Liver (tissue), 3 donors: ENCODE results near the gene MEGF11.

Source experiments
- EGR1 ChIP-seq, 2 donors: IDR thresholded peaks; 2 replicates each; pipeline ENCODE4 v1.6.1; 2016 to 2018; ENCODE audit warnings: antibody characterized with exemption in 2 of 2, low read depth in 2 of 2
- GABPA ChIP-seq, 2 donors: IDR thresholded peaks in 1 of 2; conservative IDR thresholded peaks in 1 of 2; 2 replicates each; pipeline ENCODE4 v1.6.1; 2016; ENCODE audit warnings: antibody characterized with exemption in 2 of 2, mild to moderate bottlenecking in 1 of 2, moderate library complexity in 1 of 2
- RAD21 ChIP-seq, 2 donors: IDR thresholded peaks; 2 replicates each; pipeline ENCODE4 v1.6.1; 2016; ENCODE audit warnings: antibody characterized with exemption in 2 of 2, mild to moderate bottlenecking in 2 of 2
- SP1 ChIP-seq: IDR thresholded peaks from 2 replicates; pipeline ENCODE4 v1.6.1; 2018; ENCODE audit warnings: antibody characterized with exemption, mild to moderate bottlenecking
- TAF1 ChIP-seq: conservative IDR thresholded peaks from 2 replicates; pipeline ENCODE4 v1.6.1; 2016; ENCODE audit warnings: antibody characterized with exemption, mild to moderate bottlenecking
- YY1 ChIP-seq: IDR thresholded peaks from 2 replicates; pipeline ENCODE4 v1.6.1; 2016; ENCODE audit warnings: antibody characterized with exemption, mild to moderate bottlenecking
- TF ChIP-seq, protein P1 (sequence below): fragments of 150-350 bp; IDR thresholded peaks from 2 replicates; pipeline ENCODE4 v1.5.1; 2017; ENCODE audit warnings: improper control_type of control experiment, low read depth, low read length; ENCODE audit not compliant: missing input control
- TF ChIP-seq, protein P2 (sequence below): IDR thresholded peaks from 2 replicates; pipeline ENCODE4 v1.6.1; 2016; ENCODE audit warnings: antibody characterized with exemption
- TF ChIP-seq, protein P3 (sequence below): IDR thresholded peaks from 2 replicates; pipeline ENCODE4 v1.6.1; 2016; ENCODE audit warnings: antibody characterized with exemption
- TF ChIP-seq, protein P4 (sequence below): IDR thresholded peaks from 2 replicates; pipeline ENCODE4 v1.6.1; 2016; ENCODE audit warnings: antibody characterized with exemption
- TF ChIP-seq, protein P5 (sequence below): IDR thresholded peaks from 2 replicates; pipeline ENCODE4 v1.6.1; 2016; ENCODE audit warnings: antibody characterized with exemption, mild to moderate bottlenecking
- donor health status: healthy.
- donor health status: healthy.

DNA sequence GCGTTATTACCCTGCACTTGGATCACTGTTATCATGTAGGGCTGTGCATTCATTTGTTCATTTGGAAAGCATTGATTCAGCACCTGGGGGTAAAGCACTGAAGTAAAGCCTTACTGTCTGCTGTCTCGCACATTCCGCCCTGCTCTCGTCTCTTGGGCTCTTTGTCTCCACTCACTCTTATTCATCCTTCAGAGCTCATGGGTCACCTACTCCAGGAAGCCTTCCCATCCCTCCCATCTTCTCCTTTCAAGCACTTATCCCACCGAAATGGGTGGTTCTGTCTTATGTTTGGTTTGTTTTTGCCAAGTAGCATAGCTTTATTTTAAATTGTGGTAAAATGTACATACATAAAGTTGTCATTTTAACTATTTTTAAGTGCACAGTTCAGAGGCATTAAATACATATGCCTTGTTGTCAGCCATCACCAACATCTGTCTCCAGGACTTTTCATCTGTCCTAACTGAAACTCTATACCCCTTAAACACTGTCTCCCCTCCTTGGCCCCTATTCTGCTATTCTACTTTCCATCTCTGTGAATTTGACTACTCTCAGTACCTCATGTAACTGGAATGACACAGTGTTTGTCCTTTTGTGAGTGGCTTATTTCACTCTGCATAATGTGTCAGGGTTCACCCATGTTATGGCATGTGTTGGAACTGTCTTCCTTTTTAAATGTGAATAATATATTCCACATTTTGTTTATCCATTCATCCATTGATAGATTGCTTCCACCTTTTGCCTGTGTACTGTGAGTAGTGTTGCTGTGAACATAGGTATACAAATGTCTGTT, 49.1 kb upstream of the MEGF11 start:
- TF ChIP-seq YY1 (no peak), TAF1 (no peak), RAD21 (IDR thresholded peaks at IDR 0.05) (no peak), GABPA (IDR thresholded peaks at IDR 0.05 in 1 of 2, conservative IDR thresholded peaks at IDR 0.05 in 1 of 2) (no peak), EGR1 (IDR thresholded peaks at IDR 0.05; ENCODE audit: low read depth in 2 of 2) (no peak), SP1 (no peak)
- TF ChIP-seq, protein P1, sequence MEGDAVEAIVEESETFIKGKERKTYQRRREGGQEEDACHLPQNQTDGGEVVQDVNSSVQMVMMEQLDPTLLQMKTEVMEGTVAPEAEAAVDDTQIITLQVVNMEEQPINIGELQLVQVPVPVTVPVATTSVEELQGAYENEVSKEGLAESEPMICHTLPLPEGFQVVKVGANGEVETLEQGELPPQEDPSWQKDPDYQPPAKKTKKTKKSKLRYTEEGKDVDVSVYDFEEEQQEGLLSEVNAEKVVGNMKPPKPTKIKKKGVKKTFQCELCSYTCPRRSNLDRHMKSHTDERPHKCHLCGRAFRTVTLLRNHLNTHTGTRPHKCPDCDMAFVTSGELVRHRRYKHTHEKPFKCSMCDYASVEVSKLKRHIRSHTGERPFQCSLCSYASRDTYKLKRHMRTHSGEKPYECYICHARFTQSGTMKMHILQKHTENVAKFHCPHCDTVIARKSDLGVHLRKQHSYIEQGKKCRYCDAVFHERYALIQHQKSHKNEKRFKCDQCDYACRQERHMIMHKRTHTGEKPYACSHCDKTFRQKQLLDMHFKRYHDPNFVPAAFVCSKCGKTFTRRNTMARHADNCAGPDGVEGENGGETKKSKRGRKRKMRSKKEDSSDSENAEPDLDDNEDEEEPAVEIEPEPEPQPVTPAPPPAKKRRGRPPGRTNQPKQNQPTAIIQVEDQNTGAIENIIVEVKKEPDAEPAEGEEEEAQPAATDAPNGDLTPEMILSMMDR, result no peak
- TF ChIP-seq, protein P2, sequence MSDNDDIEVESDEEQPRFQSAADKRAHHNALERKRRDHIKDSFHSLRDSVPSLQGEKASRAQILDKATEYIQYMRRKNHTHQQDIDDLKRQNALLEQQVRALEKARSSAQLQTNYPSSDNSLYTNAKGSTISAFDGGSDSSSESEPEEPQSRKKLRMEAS, result no peak
- TF ChIP-seq, protein P3, sequence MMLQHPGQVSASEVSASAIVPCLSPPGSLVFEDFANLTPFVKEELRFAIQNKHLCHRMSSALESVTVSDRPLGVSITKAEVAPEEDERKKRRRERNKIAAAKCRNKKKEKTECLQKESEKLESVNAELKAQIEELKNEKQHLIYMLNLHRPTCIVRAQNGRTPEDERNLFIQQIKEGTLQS, result no peak
- TF ChIP-seq, protein P4, sequence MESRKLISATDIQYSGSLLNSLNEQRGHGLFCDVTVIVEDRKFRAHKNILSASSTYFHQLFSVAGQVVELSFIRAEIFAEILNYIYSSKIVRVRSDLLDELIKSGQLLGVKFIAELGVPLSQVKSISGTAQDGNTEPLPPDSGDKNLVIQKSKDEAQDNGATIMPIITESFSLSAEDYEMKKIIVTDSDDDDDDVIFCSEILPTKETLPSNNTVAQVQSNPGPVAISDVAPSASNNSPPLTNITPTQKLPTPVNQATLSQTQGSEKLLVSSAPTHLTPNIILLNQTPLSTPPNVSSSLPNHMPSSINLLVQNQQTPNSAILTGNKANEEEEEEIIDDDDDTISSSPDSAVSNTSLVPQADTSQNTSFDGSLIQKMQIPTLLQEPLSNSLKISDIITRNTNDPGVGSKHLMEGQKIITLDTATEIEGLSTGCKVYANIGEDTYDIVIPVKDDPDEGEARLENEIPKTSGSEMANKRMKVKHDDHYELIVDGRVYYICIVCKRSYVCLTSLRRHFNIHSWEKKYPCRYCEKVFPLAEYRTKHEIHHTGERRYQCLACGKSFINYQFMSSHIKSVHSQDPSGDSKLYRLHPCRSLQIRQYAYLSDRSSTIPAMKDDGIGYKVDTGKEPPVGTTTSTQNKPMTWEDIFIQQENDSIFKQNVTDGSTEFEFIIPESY, result no peak
- TF ChIP-seq, protein P5, sequence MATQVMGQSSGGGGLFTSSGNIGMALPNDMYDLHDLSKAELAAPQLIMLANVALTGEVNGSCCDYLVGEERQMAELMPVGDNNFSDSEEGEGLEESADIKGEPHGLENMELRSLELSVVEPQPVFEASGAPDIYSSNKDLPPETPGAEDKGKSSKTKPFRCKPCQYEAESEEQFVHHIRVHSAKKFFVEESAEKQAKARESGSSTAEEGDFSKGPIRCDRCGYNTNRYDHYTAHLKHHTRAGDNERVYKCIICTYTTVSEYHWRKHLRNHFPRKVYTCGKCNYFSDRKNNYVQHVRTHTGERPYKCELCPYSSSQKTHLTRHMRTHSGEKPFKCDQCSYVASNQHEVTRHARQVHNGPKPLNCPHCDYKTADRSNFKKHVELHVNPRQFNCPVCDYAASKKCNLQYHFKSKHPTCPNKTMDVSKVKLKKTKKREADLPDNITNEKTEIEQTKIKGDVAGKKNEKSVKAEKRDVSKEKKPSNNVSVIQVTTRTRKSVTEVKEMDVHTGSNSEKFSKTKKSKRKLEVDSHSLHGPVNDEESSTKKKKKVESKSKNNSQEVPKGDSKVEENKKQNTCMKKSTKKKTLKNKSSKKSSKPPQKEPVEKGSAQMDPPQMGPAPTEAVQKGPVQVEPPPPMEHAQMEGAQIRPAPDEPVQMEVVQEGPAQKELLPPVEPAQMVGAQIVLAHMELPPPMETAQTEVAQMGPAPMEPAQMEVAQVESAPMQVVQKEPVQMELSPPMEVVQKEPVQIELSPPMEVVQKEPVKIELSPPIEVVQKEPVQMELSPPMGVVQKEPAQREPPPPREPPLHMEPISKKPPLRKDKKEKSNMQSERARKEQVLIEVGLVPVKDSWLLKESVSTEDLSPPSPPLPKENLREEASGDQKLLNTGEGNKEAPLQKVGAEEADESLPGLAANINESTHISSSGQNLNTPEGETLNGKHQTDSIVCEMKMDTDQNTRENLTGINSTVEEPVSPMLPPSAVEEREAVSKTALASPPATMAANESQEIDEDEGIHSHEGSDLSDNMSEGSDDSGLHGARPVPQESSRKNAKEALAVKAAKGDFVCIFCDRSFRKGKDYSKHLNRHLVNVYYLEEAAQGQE, result no peak
